Stimulated activated CD8-positive, alpha-beta memory T cell treated with anti-CD3 and anti-CD28 coated beads, Interleukin-12 subunit alpha, Interleukin-12 subunit beta, amount 100 ng/mL, for 4 hours (primary cell): ENCODE results near the gene OSBPL8.

Experiments
- DNase-seq: peaks from one replicate; pipeline ENCODE4 v3.0.0-alpha.2; 2020; ENCODE audit warnings: low read depth

OSBPL8 gene

DNA sequence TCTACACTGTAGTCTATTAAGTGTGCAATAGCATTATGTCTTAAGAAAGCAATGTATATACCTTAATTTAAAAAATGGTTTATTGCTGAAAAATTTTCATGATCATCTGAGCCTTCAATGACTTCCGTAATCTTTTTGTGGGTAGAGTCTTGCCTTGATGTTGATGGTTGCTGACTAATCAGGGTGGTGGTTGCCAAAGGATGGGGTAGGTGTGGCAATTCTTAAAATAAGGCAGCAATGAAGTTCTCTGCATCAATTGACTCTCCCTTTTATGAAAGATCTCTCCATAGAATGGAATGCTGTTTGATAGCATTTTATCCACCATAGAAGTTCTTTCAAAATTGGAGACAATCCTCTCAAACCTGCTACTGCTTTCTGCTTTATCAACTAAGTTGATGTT is 252.5 kb downstream of the OSBPL8 start:
- DNase-seq: no peak

DNA sequence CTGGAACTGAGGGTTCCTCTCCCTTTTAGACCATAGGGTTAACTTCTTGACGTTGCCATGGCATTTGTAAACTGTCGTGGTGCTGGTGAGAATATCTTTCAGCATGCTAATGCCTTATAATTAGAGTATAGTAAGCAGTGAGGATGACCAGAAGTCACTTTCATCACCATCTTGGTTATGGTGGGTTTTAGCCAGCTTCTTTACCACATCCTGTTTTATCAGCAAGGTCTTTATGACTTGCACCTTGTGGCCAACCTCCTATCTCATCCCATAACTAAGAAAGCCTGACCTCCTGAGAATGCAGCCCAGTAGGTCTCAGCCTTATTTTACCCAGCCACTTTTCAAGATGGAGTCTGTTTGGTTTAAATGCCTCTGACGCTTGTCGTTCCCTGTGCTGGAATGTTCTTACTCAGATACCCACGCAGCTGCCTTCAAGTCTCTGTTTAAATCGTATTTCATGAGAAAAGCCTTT is 255.5 kb downstream of the OSBPL8 start:
- no peak for DNase-seq

DNA sequence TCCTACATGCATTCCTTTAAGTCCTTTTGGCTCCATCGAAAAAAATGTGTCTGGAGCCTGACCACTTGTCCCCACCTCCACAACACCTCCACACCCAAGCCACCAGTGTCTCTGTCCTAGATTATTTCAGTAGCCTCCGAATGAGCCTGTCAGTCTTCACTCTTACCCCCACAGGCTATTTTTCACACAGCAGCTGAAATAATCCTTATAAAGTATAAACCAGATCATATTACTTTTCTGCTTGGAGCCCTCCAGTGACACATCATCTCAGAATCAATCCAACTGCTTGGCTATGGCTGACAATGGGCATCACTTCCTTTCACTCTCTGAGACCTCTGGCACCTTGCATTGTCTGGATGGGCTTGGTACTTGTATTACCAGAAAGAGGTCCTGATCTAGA is 256.2 kb downstream of the OSBPL8 start:
- no peak for DNase-seq
